ENCODE results near the gene MYMK.
"Not testable (repeated sequence)": the region's sequence is repeated elsewhere in the genome, so short reads cannot be mapped to it uniquely, and the experiment has no call there.

Gene MYMK

DNA sequence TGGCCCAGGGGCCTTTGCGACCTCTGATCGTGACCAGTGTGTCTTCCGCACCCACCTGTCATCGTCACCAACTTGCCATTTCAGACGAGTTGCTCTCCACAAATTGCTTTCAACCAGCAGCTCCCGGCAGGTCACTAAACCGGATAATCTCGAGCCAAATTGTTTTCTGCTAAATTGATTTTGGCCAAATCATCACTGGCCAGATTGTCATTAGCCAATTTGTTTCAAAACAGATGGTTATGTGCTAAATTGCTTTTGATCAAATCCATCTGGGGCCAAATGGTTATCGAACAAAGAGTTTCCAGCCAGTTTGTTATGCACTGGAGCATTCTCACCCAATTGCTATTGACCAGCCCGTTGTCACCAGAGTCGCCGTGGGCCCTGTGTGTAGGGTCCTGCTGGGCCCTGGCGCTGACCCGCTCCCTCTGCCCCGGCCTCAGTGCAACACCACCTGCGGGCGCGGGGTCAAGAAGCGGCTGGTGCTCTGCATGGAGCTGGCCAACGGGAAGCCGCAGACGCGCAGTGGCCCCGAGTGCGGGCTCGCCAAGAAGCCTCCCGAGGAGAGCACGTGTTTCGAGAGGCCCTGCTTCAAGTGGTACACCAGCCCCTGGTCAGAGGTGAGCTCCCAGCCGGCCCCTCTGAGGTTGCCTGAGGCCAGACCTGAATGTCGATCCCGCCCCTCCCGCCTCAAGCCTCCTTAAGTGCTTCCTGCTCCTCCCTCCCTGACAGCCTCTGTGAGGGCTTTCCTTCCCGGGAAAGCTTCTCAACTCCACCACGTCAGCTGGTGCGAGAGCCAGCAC is 45.3 kb upstream of the MYMK start:
- Histone ChIP-seq H3K4me1 (ENCODE audit: insufficient read depth, insufficient read length) (peaks cover 25% of the 10 kb centered on the region), H3K36me3 (ENCODE audit: insufficient read depth, insufficient read length, low read length) (no peaks in the 10 kb centered on the region), H3K27me3 (ENCODE audit: insufficient read depth, insufficient read length) (no peaks in the 10 kb centered on the region), H3K9me3 (ENCODE audit: insufficient read depth, low read length) (no peaks in the 10 kb centered on the region), H3K4me3 (ENCODE audit: insufficient read length, low read depth) (no peak overlapping the region), H3K9ac (ENCODE audit: insufficient read length, low read depth) (no peak overlapping the region)
- TF ChIP-seq YY1 (IDR thresholded peaks at IDR 0.05; ENCODE audit: insufficient read depth, insufficient read length): no peak
- TF ChIP-seq ZNF274 (IDR thresholded peaks at IDR 0.05; ENCODE audit: low read depth, low read length): no peak
- TF ChIP-seq SUZ12 (IDR thresholded peaks at IDR 0.05; ENCODE audit: extremely low read depth, insufficient read depth, insufficient read length): no peak
- DNase-seq (ENCODE audit: low read depth, low spot score): no peak

DNA sequence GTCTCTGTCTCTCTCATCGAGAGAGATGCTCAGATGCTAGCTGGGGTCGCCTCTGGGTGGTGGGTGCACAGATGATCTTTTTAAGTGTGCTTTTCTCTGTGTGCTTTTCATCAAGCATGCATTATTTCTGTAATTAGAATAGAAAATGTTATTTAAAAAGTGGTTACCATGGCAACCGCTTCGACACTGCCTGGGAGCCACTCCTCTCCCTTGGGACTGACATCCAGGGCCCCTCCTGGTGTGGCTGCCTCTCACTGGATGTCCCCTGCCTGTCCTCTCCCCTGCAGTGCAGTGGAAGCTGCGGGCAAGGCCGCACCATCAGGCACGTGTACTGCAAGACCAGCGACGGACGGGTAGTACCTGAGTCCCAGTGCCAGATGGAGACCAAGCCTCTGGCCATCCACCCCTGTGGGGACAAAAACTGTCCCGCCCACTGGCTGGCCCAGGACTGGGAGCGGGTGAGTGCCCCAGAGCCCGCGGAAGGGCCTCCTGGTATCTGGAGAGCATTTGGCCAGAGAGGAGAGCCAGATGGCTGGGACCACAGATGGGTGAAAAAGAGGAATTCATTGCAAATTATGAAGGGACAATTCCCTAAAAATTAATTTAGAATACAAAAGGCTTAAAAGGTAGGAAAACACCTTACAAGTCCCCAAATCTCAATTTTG is 44.5 kb upstream of the MYMK start:
- Histone ChIP-seq H3K4me1 (ENCODE audit: insufficient read depth, insufficient read length) (peaks cover 29% of the 10 kb centered on the region), H3K4me3 (ENCODE audit: insufficient read length, low read depth) (no peak overlapping the region), H3K9ac (ENCODE audit: insufficient read length, low read depth) (no peak overlapping the region), H3K9me3 (ENCODE audit: insufficient read depth, low read length) (no peaks in the 10 kb centered on the region), H3K27me3 (ENCODE audit: insufficient read depth, insufficient read length) (no peaks in the 10 kb centered on the region), H3K36me3 (ENCODE audit: insufficient read depth, insufficient read length, low read length) (no peaks in the 10 kb centered on the region)
- no peak for TF ChIP-seq SUZ12 (IDR thresholded peaks at IDR 0.05; ENCODE audit: extremely low read depth, insufficient read depth, insufficient read length)
- no peak for TF ChIP-seq YY1 (IDR thresholded peaks at IDR 0.05; ENCODE audit: insufficient read depth, insufficient read length)
- TF ChIP-seq ZNF274 (IDR thresholded peaks at IDR 0.05; ENCODE audit: low read depth, low read length): no peak
- no peak for DNase-seq (ENCODE audit: low read depth, low spot score)

DNA sequence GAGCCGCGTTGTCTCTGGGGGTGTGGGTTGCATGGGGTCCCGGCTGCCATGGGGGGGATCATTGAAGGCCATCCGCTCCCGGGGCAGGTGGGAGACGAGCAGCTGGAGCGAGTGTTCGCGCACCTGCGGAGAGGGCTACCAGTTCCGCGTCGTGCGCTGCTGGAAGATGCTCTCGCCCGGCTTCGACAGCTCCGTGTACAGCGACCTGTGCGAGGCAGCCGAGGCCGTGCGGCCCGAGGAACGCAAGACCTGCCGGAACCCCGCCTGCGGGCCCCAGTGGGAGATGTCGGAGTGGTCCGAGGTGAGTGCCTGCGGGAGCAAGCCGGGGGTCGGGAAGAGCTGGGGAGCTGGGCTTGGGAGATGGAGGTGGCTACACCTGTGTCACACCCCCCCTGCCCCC is 43.4 kb upstream of the MYMK start:
- no peak for DNase-seq (ENCODE audit: low read depth, low spot score)
- Histone ChIP-seq H3K9ac (ENCODE audit: insufficient read length, low read depth) (no peak overlapping the region), H3K27me3 (ENCODE audit: insufficient read depth, insufficient read length) (no peaks in the 10 kb centered on the region), H3K4me1 (ENCODE audit: insufficient read depth, insufficient read length) (peaks cover 32% of the 10 kb centered on the region), H3K4me3 (ENCODE audit: insufficient read length, low read depth) (no peak overlapping the region), H3K36me3 (ENCODE audit: insufficient read depth, insufficient read length, low read length) (no peaks in the 10 kb centered on the region), H3K9me3 (ENCODE audit: insufficient read depth, low read length) (no peaks in the 10 kb centered on the region)
- TF ChIP-seq ZNF274 (IDR thresholded peaks at IDR 0.05; ENCODE audit: low read depth, low read length): no peak
- no peak for TF ChIP-seq YY1 (IDR thresholded peaks at IDR 0.05; ENCODE audit: insufficient read depth, insufficient read length)
- TF ChIP-seq SUZ12 (IDR thresholded peaks at IDR 0.05; ENCODE audit: extremely low read depth, insufficient read depth, insufficient read length): no peak

DNA sequence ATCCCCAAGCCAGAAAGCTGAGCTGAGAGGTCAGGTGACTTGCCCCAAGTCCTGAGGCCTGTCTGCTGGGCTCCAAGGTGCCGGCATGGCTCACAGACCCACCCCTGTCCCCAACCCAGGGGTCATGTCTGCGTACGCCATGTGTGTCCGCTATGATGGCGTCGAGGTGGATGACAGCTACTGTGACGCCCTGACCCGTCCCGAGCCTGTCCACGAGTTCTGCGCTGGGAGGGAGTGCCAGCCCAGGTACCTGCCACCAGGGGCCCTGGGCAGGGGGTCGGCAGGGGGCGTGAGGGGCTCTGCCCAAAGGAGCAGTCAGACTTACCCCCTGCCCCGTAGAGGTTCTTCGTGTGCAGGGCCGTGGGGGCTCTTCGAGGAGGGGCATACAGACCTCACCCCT is 42.1 kb upstream of the MYMK start:
- no peaks in the 10 kb centered on the region for H3K36me3 ChIP-seq (ENCODE audit: insufficient read depth, insufficient read length, low read length)
- TF ChIP-seq YY1 (IDR thresholded peaks at IDR 0.05; ENCODE audit: insufficient read depth, insufficient read length) (no peak), ZNF274 (IDR thresholded peaks at IDR 0.05; ENCODE audit: low read depth, low read length) (no peak), SUZ12 (IDR thresholded peaks at IDR 0.05; ENCODE audit: extremely low read depth, insufficient read depth, insufficient read length) (no peak)

DNA sequence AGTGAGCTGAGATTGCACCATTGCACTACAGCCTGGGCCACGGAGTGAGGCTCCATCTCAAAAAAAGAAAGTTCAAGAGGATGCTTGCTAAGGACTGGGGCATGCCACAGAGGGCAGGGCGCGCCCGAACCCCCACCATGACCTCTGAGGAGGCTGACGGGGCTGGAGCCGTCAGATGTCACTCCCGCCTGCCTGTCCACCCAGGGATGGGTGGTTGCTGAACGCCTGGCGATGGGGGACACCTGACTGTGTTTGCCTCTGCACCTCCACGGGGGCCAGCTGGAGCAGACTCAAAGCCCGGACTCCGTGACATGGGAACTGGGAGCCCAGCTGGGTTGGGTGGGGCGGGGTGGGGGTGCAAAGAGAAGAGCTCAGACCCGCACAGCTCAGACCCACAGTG is 41.6 kb upstream of the MYMK start:
- Histone ChIP-seq H3K4me3 (ENCODE audit: insufficient read length, low read depth) (no peak overlapping the region), H3K9ac (ENCODE audit: insufficient read length, low read depth) (no peak overlapping the region), H3K36me3 (ENCODE audit: insufficient read depth, insufficient read length, low read length) (no peaks in the 10 kb centered on the region), H3K4me1 (ENCODE audit: insufficient read depth, insufficient read length) (peaks cover 30% of the 10 kb centered on the region), H3K27me3 (ENCODE audit: insufficient read depth, insufficient read length) (no peaks in the 10 kb centered on the region), H3K9me3 (ENCODE audit: insufficient read depth, low read length) (no peaks in the 10 kb centered on the region)
- TF ChIP-seq SUZ12 (IDR thresholded peaks at IDR 0.05; ENCODE audit: extremely low read depth, insufficient read depth, insufficient read length) (no peak), YY1 (IDR thresholded peaks at IDR 0.05; ENCODE audit: insufficient read depth, insufficient read length) (no peak), ZNF274 (IDR thresholded peaks at IDR 0.05; ENCODE audit: low read depth, low read length) (no peak)
- no peak for DNase-seq (ENCODE audit: low read depth, low spot score)

More for the DNA sequence above, 42.1 kb upstream of the MYMK start:
- Histone ChIP-seq H3K9ac (ENCODE audit: insufficient read length, low read depth) (no peak overlapping the region), H3K4me1 (ENCODE audit: insufficient read depth, insufficient read length) (peaks cover 30% of the 10 kb centered on the region), H3K4me3 (ENCODE audit: insufficient read length, low read depth) (no peak overlapping the region), H3K27me3 (ENCODE audit: insufficient read depth, insufficient read length) (no peaks in the 10 kb centered on the region), H3K9me3 (ENCODE audit: insufficient read depth, low read length) (no peaks in the 10 kb centered on the region)
- DNase-seq (ENCODE audit: low read depth, low spot score): no peak

DNA sequence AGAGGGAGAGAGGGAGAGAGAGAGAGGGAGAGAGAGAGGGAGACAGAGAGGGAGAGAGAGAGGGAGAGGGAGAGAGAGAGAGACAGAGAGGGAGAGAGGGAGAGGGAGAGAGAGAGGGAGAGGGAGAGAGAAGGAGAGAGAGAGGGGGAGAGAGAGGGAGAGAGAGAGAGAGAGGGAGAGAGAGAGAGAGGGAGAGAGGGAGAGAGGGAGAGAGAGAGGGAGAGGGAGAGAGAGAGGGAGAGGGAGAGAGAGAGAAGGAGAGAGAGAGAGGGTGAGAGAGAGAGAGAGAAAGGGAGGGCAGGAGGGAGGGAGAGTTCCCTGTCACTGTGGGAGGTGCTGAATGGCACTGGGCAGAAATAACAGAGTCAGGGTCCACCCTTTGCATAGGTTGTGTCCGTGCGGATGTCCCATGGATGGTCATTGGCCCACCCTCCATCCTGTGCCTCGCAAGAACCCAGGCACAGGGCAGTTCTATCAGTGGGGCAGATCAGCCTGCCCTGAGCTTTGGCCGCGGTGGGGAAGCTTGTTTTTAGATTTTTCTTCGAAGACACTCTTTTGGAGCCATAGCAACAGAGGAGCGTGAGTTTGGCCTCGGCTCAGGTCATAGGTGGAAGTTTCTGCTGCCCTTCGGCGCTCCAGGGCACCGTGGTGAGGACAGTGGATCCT is 39.8 kb upstream of the MYMK start:
- TF ChIP-seq YY1 (IDR thresholded peaks at IDR 0.05; ENCODE audit: insufficient read depth, insufficient read length) (no peak), SUZ12 (IDR thresholded peaks at IDR 0.05; ENCODE audit: extremely low read depth, insufficient read depth, insufficient read length) (no peak), ZNF274 (IDR thresholded peaks at IDR 0.05; ENCODE audit: low read depth, low read length) (no peak)
- H3K4me1 ChIP-seq (ENCODE audit: insufficient read depth, insufficient read length): peaks cover 30% of the 10 kb centered on the region
- H3K36me3 ChIP-seq (ENCODE audit: insufficient read depth, insufficient read length, low read length): no peaks in the 10 kb centered on the region
- no peaks in the 10 kb centered on the region for H3K9me3 ChIP-seq (ENCODE audit: insufficient read depth, low read length)
- no peak overlapping the region for H3K9ac ChIP-seq (ENCODE audit: insufficient read length, low read depth)
- H3K4me3 ChIP-seq (ENCODE audit: insufficient read length, low read depth): no peak overlapping the region
- H3K27me3 ChIP-seq (ENCODE audit: insufficient read depth, insufficient read length): no peaks in the 10 kb centered on the region
- DNase-seq (ENCODE audit: low read depth, low spot score): no peak

DNA sequence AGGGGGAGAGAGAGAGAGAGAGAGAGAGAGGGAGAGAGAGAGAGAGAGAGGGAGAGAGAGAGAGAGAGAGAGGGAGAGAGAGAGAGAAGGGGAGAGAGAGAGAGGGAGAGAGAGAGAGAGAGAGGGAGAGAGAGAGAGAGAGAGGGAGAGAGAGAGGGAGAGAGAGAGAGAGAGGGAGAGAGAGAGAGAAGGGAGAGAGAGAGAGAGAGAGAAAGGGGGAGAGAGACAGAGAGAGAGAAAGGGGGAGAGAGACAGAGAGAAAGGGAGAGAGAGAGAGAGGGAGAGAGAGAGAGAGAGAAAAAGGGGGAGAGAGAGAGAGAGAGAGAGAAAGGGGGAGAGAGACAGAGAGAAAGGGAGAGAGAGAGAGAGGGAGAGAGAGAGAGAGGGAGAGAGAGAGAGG is 39.1 kb upstream of the MYMK start:
- H3K4me1 ChIP-seq (ENCODE audit: insufficient read depth, insufficient read length): peaks cover 30% of the 10 kb centered on the region
- not testable (repeated sequence) for H3K9ac ChIP-seq (ENCODE audit: insufficient read length, low read depth); DNase-seq (ENCODE audit: low read depth, low spot score); H3K27me3 ChIP-seq (ENCODE audit: insufficient read depth, insufficient read length); H3K9me3 ChIP-seq (ENCODE audit: insufficient read depth, low read length); H3K36me3 ChIP-seq (ENCODE audit: insufficient read depth, insufficient read length, low read length); H3K4me3 ChIP-seq (ENCODE audit: insufficient read length, low read depth)

All from NT2/D1 (cell line).